Muscle of leg (tissue), 11 donors: ENCODE data around the gene CEND1. TPM values are rescaled to one million over a fixed set of nuclear protein-coding genes. Genes with fewer than 3 reads are reported as not detected.
A peak's percentile ranks its signal among the peaks of the same experiment; 100 is the strongest.

Source experiments
- DNase-seq: peaks from one replicate; pipeline ENCODE4 v3.0.0; 2013
- H3K27ac ChIP-seq: one replicate; pipeline ENCODE4 v1.5.1; 2013; ENCODE audit warnings: mild to moderate bottlenecking, low read length, control low read depth
- H3K27me3 ChIP-seq: one replicate; pipeline ENCODE4 v1.6.1; 2013; ENCODE audit warnings: low read length; ENCODE audit not compliant: control insufficient read depth, insufficient read depth
- H3K36me3 ChIP-seq: one replicate; pipeline ENCODE4 v1.6.1; 2013; ENCODE audit warnings: low read length; ENCODE audit not compliant: control insufficient read depth, insufficient read depth
- H3K4me1 ChIP-seq: one replicate; pipeline ENCODE4 v1.6.1; 2013; ENCODE audit warnings: low read length; ENCODE audit not compliant: control insufficient read depth, insufficient read depth
- H3K4me3 ChIP-seq: one replicate; pipeline ENCODE4 v1.5.1; 2013; ENCODE audit warnings: low read length, control low read depth
- H3K9me3 ChIP-seq: replicated peaks from 2 replicates; pipeline ENCODE4 v1.6.1; 2013; ENCODE audit warnings: low read depth, low read length; ENCODE audit not compliant: control insufficient read depth
- WGBS: methylation state at CpG from one replicate; pipeline ENCODE4 v1.1.5; 2013; ENCODE audit warnings: missing lambda C conversion rate; ENCODE audit not compliant: insufficient coverage; 5-methylcytosine and 5-hydroxymethylcytosine counted together
- polyA plus RNA-seq, 8 donors: library from polyadenylated mRNA; unstranded; fragments of 120-200 nt; gene quantifications; one replicate each; pipeline versions ENCODE4 v1.2.1 to v1.2.3, GENCODE V29; 2013; ENCODE audit warnings: inconsistent platforms in 1 of 8, low replicate concordance in 1 of 8; ENCODE audit not compliant: insufficient read length in 8 of 8, insufficient read depth in 1 of 8
- total RNA-seq: library from RNA; stranded (reverse); fragments of 120-200 nt; gene quantifications from one replicate; pipeline ENCODE4 v1.2.4, GENCODE V29; 2013

Gene CEND1
- total and polyA plus RNA-seq, 9 donors: 0.04 to 1.5 (median 0.56) TPM

- 4% methylated on average over 51 of the region's 66 CpGs for WGBS
- Histone ChIP-seq H3K4me1 (peaks cover 88% of the 10 kb centered on the region), H3K36me3 (peaks cover 17% of the 10 kb centered on the region), H3K27ac (peak overlapping the region; percentile 29), H3K4me3 (peak overlapping the region; percentile 25), H3K9me3 (no peaks in the 10 kb centered on the region), H3K27me3 (peaks cover 52% of the 10 kb centered on the region)
- DNase-seq: no peak
Observed at GRCh38 chr11:827146-827896, 37.4 kb upstream of the CEND1 start.

DNA sequence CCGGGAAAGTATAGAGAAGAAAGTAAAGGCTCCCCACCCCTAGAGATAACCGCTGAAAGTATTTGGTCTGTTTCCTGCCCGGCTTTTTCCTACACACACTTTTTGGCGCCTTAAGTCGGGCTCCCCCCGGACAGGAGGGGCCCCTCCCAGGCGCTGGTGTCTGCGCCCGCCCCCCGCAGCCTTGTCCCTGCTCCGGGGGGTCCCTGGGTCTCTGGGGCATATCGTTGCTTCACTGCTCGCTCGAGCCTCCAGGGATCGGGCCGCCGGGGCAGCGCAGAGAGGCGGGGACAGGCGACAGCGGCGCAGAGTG is 36.9 kb upstream of the CEND1 start:
- Histone ChIP-seq H3K9me3 (no peaks in the 10 kb centered on the region), H3K27me3 (peaks cover 49% of the 10 kb centered on the region), H3K4me3 (peak overlapping the region; percentile 18), H3K36me3 (peaks cover 21% of the 10 kb centered on the region), H3K27ac (peak overlapping the region; percentile 51), H3K4me1 (peaks cover 87% of the 10 kb centered on the region)
- no peak for DNase-seq
- WGBS: 2% methylated on average over 19 of the region's 22 CpGs

GRCh38 chr11:826227-826621 is 36.3 kb upstream of the CEND1 start:
- H3K36me3 ChIP-seq: peaks cover 23% of the 10 kb centered on the region
- H3K4me1 ChIP-seq: peaks cover 87% of the 10 kb centered on the region
- no peak for DNase-seq
- no peak overlapping the region for H3K27ac ChIP-seq
- peaks cover 44% of the 10 kb centered on the region for H3K27me3 ChIP-seq
- H3K9me3 ChIP-seq: no peaks in the 10 kb centered on the region
- WGBS: 89% methylated on average over 3 of the region's 9 CpGs
- no peak overlapping the region for H3K4me3 ChIP-seq

- H3K4me3 ChIP-seq: no peak overlapping the region
- H3K27me3 ChIP-seq: peaks cover 37% of the 10 kb centered on the region
- peak overlapping the region; percentile 7 for H3K27ac ChIP-seq
- WGBS: 77% methylated on average over 9 of the region's 12 CpGs
- H3K9me3 ChIP-seq: no peaks in the 10 kb centered on the region
- H3K36me3 ChIP-seq: peaks cover 23% of the 10 kb centered on the region
- DNase-seq: no peak
- H3K4me1 ChIP-seq: peaks cover 87% of the 10 kb centered on the region
Observed at GRCh38 chr11:825366-826226, 35.7 kb upstream of the CEND1 start.

DNA sequence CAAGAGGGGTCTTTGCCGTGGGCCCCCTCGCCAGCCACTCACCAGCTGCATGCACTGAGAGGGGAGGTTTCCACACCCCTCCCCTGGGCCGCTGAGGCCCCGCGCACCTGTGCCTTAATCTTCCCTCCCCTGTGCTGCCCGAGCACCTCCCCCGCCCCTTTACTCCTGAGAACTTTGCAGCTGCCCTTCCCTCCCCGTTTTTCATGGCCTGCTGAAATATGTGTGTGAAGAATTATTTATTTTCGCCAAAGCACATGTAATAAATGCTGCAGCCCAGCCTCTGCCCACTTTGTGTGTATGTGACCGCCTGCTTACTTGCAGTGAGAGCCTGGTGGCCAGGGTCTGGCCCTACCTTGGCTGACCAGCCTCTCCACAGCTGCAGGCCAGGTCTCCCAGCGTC is 35.1 kb upstream of the CEND1 start:
- no peaks in the 10 kb centered on the region for H3K9me3 ChIP-seq
- no peak for DNase-seq
- peaks cover 87% of the 10 kb centered on the region for H3K4me1 ChIP-seq
- H3K36me3 ChIP-seq: peaks cover 23% of the 10 kb centered on the region
- WGBS: 83% methylated on average over 3 of the region's 11 CpGs
- peaks cover 31% of the 10 kb centered on the region for H3K27me3 ChIP-seq
- H3K4me3 ChIP-seq: no peak overlapping the region
- H3K27ac ChIP-seq: peak overlapping the region; percentile 71

- H3K27me3 ChIP-seq: peaks cover 25% of the 10 kb centered on the region
- peak overlapping the region; percentile 71 for H3K27ac ChIP-seq
- peaks cover 81% of the 10 kb centered on the region for H3K4me1 ChIP-seq
- WGBS: 50% methylated on average over 58 of the region's 59 CpGs
- peak; percentile 83 for DNase-seq
- no peak overlapping the region for H3K4me3 ChIP-seq
- no peaks in the 10 kb centered on the region for H3K9me3 ChIP-seq
- H3K36me3 ChIP-seq: peaks cover 23% of the 10 kb centered on the region
Observed at GRCh38 chr11:824292-824880, 34.5 kb upstream of the CEND1 start.

GRCh38 chr11:823441-824291 is 33.8 kb upstream of the CEND1 start:
- H3K27me3 ChIP-seq: peaks cover 19% of the 10 kb centered on the region
- no peaks in the 10 kb centered on the region for H3K9me3 ChIP-seq
- 81% methylated on average over 35 of the region's 53 CpGs for WGBS
- no peak for DNase-seq
- H3K4me3 ChIP-seq: no peak overlapping the region
- peaks cover 23% of the 10 kb centered on the region for H3K36me3 ChIP-seq
- H3K27ac ChIP-seq: no peak overlapping the region
- H3K4me1 ChIP-seq: peaks cover 79% of the 10 kb centered on the region

DNA sequence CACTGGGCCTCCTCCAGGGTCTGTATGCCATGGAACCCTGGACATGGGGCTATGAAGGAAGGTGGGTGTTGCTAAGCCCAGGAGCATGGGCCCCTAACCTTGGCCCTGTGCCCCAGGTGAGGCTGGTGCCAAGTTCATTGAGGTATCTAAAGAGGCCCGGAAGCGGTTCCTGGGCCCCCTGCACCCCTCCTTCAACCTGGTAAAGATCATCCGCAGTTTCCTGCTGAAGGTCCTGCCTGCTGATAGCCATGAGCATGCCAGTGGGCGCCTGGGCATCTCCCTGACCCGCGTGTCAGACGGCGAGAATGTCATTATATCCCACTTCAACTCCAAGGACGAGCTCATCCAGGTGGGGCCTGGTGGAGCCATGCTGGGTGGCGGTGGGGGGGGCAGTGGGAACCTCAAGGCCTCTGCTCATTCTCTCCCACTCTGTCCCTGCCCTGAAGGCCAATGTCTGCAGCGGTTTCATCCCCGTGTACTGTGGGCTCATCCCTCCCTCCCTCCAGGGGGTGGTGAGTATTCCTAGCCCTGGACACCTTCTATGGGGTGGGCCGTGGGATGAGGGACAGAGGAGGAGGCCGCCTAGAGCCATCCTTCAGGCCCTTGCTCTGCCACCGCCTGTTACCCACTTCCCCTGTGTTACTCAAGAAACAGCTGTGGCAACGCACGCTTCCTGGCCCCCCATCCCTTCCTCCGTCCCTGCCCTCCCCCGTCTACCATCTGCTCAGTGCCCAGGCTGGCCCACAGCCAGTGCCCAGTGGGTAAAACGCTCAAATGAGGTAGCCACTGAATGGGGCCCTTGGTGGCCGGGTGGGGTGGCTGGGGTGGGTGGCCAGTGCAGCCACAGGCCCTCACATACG is 31.9 kb upstream of the CEND1 start:
- H3K27ac ChIP-seq: no peak overlapping the region
- H3K27me3 ChIP-seq: peaks cover 11% of the 10 kb centered on the region
- WGBS: 85% methylated on average over 8 of the region's 22 CpGs
- H3K4me1 ChIP-seq: peaks cover 64% of the 10 kb centered on the region
- DNase-seq: peak; percentile 55
- peaks cover 23% of the 10 kb centered on the region for H3K36me3 ChIP-seq
- no peak overlapping the region for H3K4me3 ChIP-seq
- H3K9me3 ChIP-seq: no peaks in the 10 kb centered on the region
